Measurements from ENCODE around the gene RIN3. TPM values are rescaled to one million over a fixed set of nuclear protein-coding genes. Genes with fewer than 3 reads are reported as not detected.

Gene RIN3
- total RNA-seq, 1 experiment from 2014 or later, result 14.8 TPM

DNA sequence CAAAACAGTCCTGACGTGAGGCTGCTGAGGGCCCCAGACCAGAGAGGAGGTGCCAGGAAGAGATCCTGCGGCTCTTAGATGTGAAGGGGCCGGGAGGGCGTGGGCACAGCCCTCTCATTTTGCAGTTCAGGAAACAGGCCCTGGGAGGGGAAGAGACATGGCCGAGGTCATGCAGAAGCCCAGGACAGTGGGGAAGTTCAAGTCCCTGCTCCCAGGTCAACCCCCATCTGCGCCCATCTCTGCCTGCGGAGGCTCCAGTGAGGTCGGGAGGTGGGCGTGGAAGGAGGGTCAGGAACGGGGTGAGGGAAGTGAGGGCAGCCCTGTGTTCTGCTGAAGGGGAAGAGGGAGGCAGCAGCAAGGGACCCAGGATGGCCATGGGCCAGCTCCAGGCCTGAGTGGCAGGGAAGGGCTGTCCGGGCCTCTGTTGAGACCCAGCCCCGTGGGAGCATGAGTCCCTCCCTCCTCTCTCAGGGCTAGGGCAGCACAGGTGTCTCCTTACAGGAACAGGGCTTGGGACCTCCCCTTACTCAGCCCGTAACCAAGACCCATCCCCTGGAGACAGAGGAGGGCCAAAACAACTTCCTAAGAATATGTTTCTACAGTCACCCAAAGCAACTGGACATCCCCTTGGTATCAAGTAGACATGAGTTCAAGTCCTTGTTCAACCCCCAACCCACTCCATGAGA is 144.0 kb downstream of the RIN3 start:
- DNase-seq, result no peak
- BruUV-seq (replicated peaks), result no TSS peak
- H3K9me3 ChIP-seq (ENCODE audit: insufficient read depth, low read depth), result no peaks in the 10 kb centered on the region
- H4K20me1 ChIP-seq (ENCODE audit: insufficient read depth), result no peaks in the 10 kb centered on the region
- no peak overlapping the region for H3K4me2 ChIP-seq
- no peaks in the 10 kb centered on the region for H3K79me2 ChIP-seq (ENCODE audit: low read depth)
- H3K27ac ChIP-seq, result no peak overlapping the region
- TF ChIP-seq EZH2 (IDR thresholded peaks at IDR 0.05; ENCODE audit: low read depth), result no peak
- TF ChIP-seq, protein P1, sequence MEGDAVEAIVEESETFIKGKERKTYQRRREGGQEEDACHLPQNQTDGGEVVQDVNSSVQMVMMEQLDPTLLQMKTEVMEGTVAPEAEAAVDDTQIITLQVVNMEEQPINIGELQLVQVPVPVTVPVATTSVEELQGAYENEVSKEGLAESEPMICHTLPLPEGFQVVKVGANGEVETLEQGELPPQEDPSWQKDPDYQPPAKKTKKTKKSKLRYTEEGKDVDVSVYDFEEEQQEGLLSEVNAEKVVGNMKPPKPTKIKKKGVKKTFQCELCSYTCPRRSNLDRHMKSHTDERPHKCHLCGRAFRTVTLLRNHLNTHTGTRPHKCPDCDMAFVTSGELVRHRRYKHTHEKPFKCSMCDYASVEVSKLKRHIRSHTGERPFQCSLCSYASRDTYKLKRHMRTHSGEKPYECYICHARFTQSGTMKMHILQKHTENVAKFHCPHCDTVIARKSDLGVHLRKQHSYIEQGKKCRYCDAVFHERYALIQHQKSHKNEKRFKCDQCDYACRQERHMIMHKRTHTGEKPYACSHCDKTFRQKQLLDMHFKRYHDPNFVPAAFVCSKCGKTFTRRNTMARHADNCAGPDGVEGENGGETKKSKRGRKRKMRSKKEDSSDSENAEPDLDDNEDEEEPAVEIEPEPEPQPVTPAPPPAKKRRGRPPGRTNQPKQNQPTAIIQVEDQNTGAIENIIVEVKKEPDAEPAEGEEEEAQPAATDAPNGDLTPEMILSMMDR (conservative IDR thresholded peaks at IDR 0.05), result no peak
- no peaks in the 10 kb centered on the region for H3K27me3 ChIP-seq (ENCODE audit: insufficient read depth, low read depth)
- CTCF ChIA-PET, result no interaction called here
- peaks cover 2% of the 10 kb centered on the region; the same call in 1 of the 2 replicates for H3F3A ChIP-seq (ENCODE audit: insufficient read depth, low read depth)
- no peaks in the 10 kb centered on the region for H3K36me3 ChIP-seq (ENCODE audit: low read depth)
- intact Hi-C loops (cut with micrococcal nuclease; ENCODE audit: unreplicated experiment), result no loop called here
- POLR2A ChIA-PET (ENCODE audit: unreplicated experiment), result interaction anchor here (0.5 kb wide), 1 partner anchor 726 kb away, joined by 4 read pairs; no protein-coding TSS in a partner anchor
- H3K9me2 ChIP-seq (ENCODE audit: insufficient read depth), result no peaks in the 10 kb centered on the region
- H3K4me3 ChIP-seq, result no peak overlapping the region
- H2AFZ ChIP-seq, result no peak overlapping the region
- H3K4me1 ChIP-seq (replicated peaks; ENCODE audit: insufficient read depth), result no peaks in the 10 kb centered on the region

DNA sequence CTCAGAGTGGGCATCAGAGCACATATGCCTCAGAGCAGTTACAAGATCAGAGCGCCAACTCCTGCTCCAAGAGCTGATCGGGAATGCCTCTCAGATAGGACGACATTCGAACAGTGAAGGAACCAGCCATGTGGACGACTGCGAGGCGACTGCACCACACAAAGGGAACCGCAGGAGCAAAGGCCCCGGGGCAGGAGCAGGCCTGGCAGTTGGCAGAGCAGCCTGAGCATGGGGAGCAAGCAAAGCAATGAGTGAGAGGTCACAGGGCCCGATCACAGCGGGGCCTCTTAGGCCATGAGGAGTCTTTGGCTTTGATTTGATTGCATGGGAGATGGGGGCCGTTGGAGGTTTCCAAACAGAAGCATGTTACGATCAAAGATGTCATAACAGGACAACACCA is 144.6 kb downstream of the RIN3 start:
- no peak overlapping the region for H3K27ac ChIP-seq
- no peaks in the 10 kb centered on the region for H3K79me2 ChIP-seq (ENCODE audit: low read depth)
- H3K4me2 ChIP-seq, result no peak overlapping the region
- ChIA-PET POLR2A (ENCODE audit: unreplicated experiment) (interaction anchor here (0.5 kb wide), 1 partner anchor 726 kb away, joined by 4 read pairs; no protein-coding TSS in a partner anchor), CTCF (no interaction called here)
- H2AFZ ChIP-seq, result no peak overlapping the region
- H4K20me1 ChIP-seq (ENCODE audit: insufficient read depth), result no peaks in the 10 kb centered on the region
- H3K9me3 ChIP-seq (ENCODE audit: insufficient read depth, low read depth), result no peaks in the 10 kb centered on the region
- BruUV-seq (replicated peaks), result no TSS peak
- no peak for TF ChIP-seq EZH2 (IDR thresholded peaks at IDR 0.05; ENCODE audit: low read depth)
- TF ChIP-seq, protein P1 (conservative IDR thresholded peaks at IDR 0.05), result no peak
- peaks cover 4% of the 10 kb centered on the region; the same call in 1 of the 2 replicates for H3F3A ChIP-seq (ENCODE audit: insufficient read depth, low read depth)
- H3K4me1 ChIP-seq (replicated peaks; ENCODE audit: insufficient read depth), result no peaks in the 10 kb centered on the region
- no peaks in the 10 kb centered on the region for H3K9me2 ChIP-seq (ENCODE audit: insufficient read depth)
- H3K36me3 ChIP-seq (ENCODE audit: low read depth), result no peaks in the 10 kb centered on the region
- H3K4me3 ChIP-seq, result no peak overlapping the region
- H3K27me3 ChIP-seq (ENCODE audit: insufficient read depth, low read depth), result no peaks in the 10 kb centered on the region
- no peak for DNase-seq
- intact Hi-C loops (cut with micrococcal nuclease; ENCODE audit: unreplicated experiment), result no loop called here

DNA sequence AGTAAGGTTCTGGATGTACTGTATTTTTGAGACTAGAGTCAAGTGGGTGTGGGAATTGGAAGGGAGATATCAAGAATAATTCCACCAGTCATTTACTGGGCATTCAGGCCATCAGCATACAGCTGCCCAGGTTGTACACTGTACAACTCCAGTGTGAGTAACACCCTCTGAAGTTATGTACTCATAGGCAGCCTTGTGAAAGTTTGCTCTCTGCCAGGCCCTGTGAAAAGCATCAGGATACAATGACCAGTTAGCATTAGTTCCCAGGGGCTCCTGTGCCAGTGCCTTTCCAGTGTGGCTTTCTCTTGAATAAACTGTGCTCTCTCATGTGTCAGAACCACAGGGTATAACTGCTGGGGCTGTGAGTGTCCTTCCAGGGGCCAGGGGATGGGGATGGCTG is 145.1 kb downstream of the RIN3 start:
- no peaks in the 10 kb centered on the region for H3K9me2 ChIP-seq (ENCODE audit: insufficient read depth)
- POLR2A ChIA-PET (ENCODE audit: unreplicated experiment), result no interaction called here
- peaks cover 4% of the 10 kb centered on the region; the same call in 1 of the 2 replicates for H3F3A ChIP-seq (ENCODE audit: insufficient read depth, low read depth)
- H3K4me3 ChIP-seq, result no peak overlapping the region
- H2AFZ ChIP-seq, result no peak overlapping the region
- intact Hi-C loops (cut with micrococcal nuclease; ENCODE audit: unreplicated experiment), result no loop called here
- DNase-seq, result no peak
- no peaks in the 10 kb centered on the region for H3K9me3 ChIP-seq (ENCODE audit: insufficient read depth, low read depth)
- H4K20me1 ChIP-seq (ENCODE audit: insufficient read depth), result no peaks in the 10 kb centered on the region
- TF ChIP-seq EZH2 (IDR thresholded peaks at IDR 0.05; ENCODE audit: low read depth), result no peak
- TF ChIP-seq, protein P1 (conservative IDR thresholded peaks at IDR 0.05), result no peak
- CTCF ChIA-PET, result no interaction called here
- BruUV-seq (replicated peaks), result no TSS peak
- H3K27me3 ChIP-seq (ENCODE audit: insufficient read depth, low read depth), result no peaks in the 10 kb centered on the region
- H3K36me3 ChIP-seq (ENCODE audit: low read depth), result no peaks in the 10 kb centered on the region
- H3K79me2 ChIP-seq (ENCODE audit: low read depth), result no peaks in the 10 kb centered on the region
- H3K4me1 ChIP-seq (replicated peaks; ENCODE audit: insufficient read depth), result no peaks in the 10 kb centered on the region
- H3K4me2 ChIP-seq, result no peak overlapping the region
- no peak overlapping the region for H3K27ac ChIP-seq
